B cell (primary cell): Measurements from ENCODE around the gene LRRC72.

Source experiments
- CTCF ChIP-seq: fragments of 200-600 bp; IDR thresholded peaks from one replicate; pipeline ENCODE4 v1.8.0; 2022; ENCODE audit warnings: antibody characterized with exemption, mild to moderate bottlenecking
- EZH2 ChIP-seq: IDR thresholded peaks from 2 replicates; pipeline ENCODE4 v1.6.1; 2012; ENCODE audit warnings: borderline replicate concordance, low read depth, mild to moderate bottlenecking, moderate library complexity, low read length; ENCODE audit not compliant: insufficient read depth, poor library complexity, severe bottlenecking

- no peak for TF ChIP-seq CTCF
- no peak for TF ChIP-seq EZH2
Observed at GRCh38 chr7:16563281-16564022, 36.8 kb downstream of the LRRC72 start.
